ENCODE results near the gene SLC25A45. TPM values are rescaled to one million over a fixed set of nuclear protein-coding genes. Genes with fewer than 3 reads are reported as not detected.

The SLC25A45 gene
- total and polyA plus RNA-seq, 2 experiments from 2014 or later = 0.10 to 0.74 TPM

DNA sequence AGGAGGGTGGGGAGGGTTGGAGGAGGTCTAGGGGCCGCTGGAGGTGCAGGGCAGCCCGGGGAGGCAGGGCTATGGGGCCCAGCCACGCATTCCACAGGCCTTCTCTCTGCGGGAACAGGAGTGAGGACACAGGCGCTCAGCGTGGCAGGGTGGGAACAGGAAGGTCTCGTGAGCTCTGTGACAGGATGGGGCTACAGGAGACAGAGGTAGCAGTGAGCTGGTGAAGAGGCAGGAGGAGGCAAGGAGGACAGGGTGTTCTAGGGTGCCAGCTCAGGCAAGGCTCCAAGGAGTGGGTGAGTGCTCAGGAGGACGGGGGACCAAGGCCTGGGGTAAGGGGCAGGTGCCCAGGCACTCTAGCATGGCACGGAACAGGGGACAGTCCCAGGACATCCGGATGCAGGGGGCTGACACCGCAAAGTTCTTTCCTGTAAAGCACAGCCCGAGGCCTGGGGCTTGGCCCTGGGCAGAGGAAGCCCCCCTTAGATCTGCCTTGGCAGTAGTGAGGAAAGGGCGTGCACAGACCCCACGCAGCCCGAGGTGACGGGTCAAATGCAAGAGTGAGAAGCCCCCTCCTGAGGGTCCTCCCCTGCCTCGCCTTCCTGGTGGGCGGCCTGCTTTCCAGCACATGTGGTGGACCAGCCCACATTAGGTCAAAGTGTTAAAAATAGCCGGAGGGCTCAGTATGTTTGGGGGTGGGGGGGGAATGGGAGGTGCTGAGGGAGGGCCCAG is 35.4 kb upstream of the SLC25A45 start:
- H3K9me2 ChIP-seq (ENCODE audit: insufficient read depth) = no peaks in the 10 kb centered on the region
- H3K4me2 ChIP-seq = no peak overlapping the region
- H3K27me3 Mint-ChIP-seq (ENCODE audit: insufficient read depth, low read depth, poor library complexity) = peaks cover 35% of the 10 kb centered on the region
- no peak overlapping the region for H3K4me3 ChIP-seq
- peaks cover 62% of the 10 kb centered on the region for H3K4me1 Mint-ChIP-seq
- no peaks in the 10 kb centered on the region; the same call in 2 of the 3 replicates for H3K36me3 Mint-ChIP-seq (ENCODE audit: low read depth)
- no peak overlapping the region for H2AFZ ChIP-seq
- no peaks in the 10 kb centered on the region; the same call in 2 of the 3 replicates for H3K9me3 Mint-ChIP-seq
- no peak for ATAC-seq
- H3K27ac ChIP-seq (ENCODE audit: low read depth) = no peak overlapping the region
- peaks cover 29% of the 10 kb centered on the region for H3F3A ChIP-seq (replicated peaks; ENCODE audit: low read depth)
- peak overlapping the region; percentile 21; the same call in 1 of the 2 replicates for H3K27ac Mint-ChIP-seq
- no peaks in the 10 kb centered on the region for H3K27me3 ChIP-seq (ENCODE audit: insufficient read depth)
- no peaks in the 10 kb centered on the region for H3K36me3 ChIP-seq (ENCODE audit: insufficient read depth)
- no peak for DNase-seq (ENCODE audit: low spot score)
- H3K4me3 Mint-ChIP-seq = no peak overlapping the region
- H4K20me1 ChIP-seq (replicated peaks; ENCODE audit: insufficient read depth) = no peaks in the 10 kb centered on the region
- TF ChIP-seq, protein P1, sequence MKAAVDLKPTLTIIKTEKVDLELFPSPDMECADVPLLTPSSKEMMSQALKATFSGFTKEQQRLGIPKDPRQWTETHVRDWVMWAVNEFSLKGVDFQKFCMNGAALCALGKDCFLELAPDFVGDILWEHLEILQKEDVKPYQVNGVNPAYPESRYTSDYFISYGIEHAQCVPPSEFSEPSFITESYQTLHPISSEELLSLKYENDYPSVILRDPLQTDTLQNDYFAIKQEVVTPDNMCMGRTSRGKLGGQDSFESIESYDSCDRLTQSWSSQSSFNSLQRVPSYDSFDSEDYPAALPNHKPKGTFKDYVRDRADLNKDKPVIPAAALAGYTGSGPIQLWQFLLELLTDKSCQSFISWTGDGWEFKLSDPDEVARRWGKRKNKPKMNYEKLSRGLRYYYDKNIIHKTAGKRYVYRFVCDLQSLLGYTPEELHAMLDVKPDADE (IDR thresholded peaks at IDR 0.05) = no peak
- TF ChIP-seq NANOG (IDR thresholded peaks at IDR 0.05; ENCODE audit: borderline replicate concordance) = no peak
- no peak for TF ChIP-seq STAT1 (IDR thresholded peaks at IDR 0.05; ENCODE audit: unreplicated experiment)
- H3K4me1 ChIP-seq (ENCODE audit: insufficient read depth) = peaks cover 56% of the 10 kb centered on the region
- 0 out of 2 replicates have a peak, but pooled peaks cover 2% of the 10 kb centered on the region for H3K79me2 ChIP-seq (replicated peaks; ENCODE audit: insufficient read depth)

DNA sequence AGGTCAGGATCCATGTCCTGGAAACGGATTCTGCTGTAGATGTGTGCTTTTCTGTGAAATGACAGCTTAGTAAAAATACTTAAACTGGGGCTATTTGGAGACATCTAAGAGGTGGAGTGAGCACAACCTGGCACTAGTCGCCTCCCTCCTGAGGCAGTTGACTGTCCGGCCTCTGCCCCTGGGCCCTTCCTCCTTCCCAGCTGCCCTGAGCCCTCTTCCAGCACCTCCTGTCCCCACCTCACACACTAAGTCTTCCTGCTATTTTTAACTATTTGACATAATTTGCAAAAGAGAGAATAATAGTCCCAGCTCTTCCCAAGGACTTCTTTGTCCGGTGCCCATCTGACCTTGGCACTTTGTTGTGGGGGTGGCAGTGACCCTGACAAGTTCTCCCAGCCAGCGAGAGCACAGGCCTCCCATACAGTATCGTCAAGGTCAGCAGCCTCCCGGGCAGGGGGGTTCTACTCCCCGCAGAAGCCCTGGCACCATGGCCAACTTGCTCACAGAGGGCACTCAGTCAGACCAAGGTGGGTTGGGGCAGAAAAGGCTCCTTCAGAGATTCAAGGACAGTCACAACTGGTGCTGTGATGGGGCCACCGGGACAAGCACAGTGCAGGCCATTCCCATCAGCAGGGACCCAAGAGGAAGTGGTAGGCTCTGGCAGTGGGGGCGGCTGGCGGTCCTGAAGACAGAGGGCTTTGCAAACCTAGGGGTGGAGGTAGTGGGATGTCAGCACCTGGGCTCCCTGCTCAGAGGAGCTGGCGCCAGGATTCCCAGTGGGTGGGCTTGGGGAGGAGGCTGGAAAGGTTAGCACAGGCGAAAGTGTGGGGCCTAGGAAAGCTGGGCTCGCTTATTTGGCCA is 34.6 kb upstream of the SLC25A45 start:
- H3K4me3 ChIP-seq = peak overlapping the region; percentile 40; the same call in 1 of the 2 replicates
- H3K27ac Mint-ChIP-seq = peak overlapping the region; percentile 21; the same call in 1 of the 2 replicates
- TF ChIP-seq NANOG (IDR thresholded peaks at IDR 0.05; ENCODE audit: borderline replicate concordance) (no peak), ZNF331 (CRISPR knock-in tag; IDR thresholded peaks at IDR 0.05; ENCODE audit: low read depth) (no peak), STAT1 (IDR thresholded peaks at IDR 0.05; ENCODE audit: unreplicated experiment) (no peak), EZH2phosphoT487 (IDR thresholded peaks at IDR 0.05; ENCODE audit: unreplicated experiment) (no peak), JUNB (IDR thresholded peaks at IDR 0.05; ENCODE audit: unreplicated experiment) (no peak), ZNF114 (CRISPR knock-in tag; IDR thresholded peaks at IDR 0.05) (no peak), EZH2 (IDR thresholded peaks at IDR 0.05; ENCODE audit: low read depth, unreplicated experiment) (no peak)
- TF ChIP-seq, protein P1 (IDR thresholded peaks at IDR 0.05) = no peak
- TF ChIP-seq, protein P2, sequence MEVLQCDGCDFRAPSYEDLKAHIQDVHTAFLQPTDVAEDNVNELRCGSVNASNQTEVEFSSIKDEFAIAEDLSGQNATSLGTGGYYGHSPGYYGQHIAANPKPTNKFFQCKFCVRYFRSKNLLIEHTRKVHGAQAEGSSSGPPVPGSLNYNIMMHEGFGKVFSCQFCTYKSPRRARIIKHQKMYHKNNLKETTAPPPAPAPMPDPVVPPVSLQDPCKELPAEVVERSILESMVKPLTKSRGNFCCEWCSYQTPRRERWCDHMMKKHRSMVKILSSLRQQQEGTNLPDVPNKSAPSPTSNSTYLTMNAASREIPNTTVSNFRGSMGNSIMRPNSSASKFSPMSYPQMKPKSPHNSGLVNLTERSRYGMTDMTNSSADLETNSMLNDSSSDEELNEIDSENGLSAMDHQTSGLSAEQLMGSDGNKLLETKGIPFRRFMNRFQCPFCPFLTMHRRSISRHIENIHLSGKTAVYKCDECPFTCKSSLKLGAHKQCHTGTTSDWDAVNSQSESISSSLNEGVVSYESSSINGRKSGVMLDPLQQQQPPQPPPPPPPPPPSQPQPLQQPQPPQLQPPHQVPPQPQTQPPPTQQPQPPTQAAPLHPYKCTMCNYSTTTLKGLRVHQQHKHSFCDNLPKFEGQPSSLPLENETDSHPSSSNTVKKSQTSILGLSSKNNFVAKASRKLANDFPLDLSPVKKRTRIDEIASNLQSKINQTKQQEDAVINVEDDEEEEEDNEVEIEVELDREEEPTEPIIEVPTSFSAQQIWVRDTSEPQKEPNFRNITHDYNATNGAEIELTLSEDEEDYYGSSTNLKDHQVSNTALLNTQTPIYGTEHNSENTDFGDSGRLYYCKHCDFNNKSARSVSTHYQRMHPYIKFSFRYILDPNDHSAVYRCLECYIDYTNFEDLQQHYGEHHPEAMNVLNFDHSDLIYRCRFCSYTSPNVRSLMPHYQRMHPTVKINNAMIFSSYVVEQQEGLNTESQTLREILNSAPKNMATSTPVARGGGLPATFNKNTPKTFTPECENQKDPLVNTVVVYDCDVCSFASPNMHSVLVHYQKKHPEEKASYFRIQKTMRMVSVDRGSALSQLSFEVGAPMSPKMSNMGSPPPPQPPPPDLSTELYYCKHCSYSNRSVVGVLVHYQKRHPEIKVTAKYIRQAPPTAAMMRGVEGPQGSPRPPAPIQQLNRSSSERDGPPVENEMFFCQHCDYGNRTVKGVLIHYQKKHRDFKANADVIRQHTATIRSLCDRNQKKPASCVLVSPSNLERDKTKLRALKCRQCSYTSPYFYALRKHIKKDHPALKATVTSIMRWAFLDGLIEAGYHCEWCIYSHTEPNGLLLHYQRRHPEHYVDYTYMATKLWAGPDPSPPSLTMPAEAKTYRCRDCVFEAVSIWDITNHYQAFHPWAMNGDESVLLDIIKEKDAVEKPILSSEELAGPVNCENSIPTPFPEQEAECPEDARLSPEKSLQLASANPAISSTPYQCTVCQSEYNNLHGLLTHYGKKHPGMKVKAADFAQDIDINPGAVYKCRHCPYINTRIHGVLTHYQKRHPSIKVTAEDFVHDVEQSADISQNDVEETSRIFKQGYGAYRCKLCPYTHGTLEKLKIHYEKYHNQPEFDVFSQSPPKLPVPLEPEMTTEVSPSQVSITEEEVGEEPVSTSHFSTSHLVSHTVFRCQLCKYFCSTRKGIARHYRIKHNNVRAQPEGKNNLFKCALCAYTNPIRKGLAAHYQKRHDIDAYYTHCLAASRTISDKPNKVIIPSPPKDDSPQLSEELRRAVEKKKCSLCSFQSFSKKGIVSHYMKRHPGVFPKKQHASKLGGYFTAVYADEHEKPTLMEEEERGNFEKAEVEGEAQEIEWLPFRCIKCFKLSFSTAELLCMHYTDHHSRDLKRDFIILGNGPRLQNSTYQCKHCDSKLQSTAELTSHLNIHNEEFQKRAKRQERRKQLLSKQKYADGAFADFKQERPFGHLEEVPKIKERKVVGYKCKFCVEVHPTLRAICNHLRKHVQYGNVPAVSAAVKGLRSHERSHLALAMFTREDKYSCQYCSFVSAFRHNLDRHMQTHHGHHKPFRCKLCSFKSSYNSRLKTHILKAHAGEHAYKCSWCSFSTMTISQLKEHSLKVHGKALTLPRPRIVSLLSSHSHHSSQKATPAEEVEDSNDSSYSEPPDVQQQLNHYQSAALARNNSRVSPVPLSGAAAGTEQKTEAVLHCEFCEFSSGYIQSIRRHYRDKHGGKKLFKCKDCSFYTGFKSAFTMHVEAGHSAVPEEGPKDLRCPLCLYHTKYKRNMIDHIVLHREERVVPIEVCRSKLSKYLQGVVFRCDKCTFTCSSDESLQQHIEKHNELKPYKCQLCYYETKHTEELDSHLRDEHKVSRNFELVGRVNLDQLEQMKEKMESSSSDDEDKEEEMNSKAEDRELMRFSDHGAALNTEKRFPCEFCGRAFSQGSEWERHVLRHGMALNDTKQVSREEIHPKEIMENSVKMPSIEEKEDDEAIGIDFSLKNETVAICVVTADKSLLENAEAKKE (CRISPR knock-in tag; IDR thresholded peaks at IDR 0.05) = no peak

More for the DNA sequence above, 34.6 kb upstream of the SLC25A45 start:
- Histone ChIP-seq H3K27me3 (ENCODE audit: insufficient read depth) (no peaks in the 10 kb centered on the region), H3K4me2 (peak overlapping the region; percentile 74), H4K20me1 (replicated peaks; ENCODE audit: insufficient read depth) (no peaks in the 10 kb centered on the region), H3K9me2 (ENCODE audit: insufficient read depth) (no peaks in the 10 kb centered on the region), H3F3A (replicated peaks; ENCODE audit: low read depth) (peaks cover 28% of the 10 kb centered on the region), H3K79me2 (replicated peaks; ENCODE audit: insufficient read depth) (0 out of 2 replicates have a peak, but pooled peaks cover 2% of the 10 kb centered on the region), H3K4me1 (ENCODE audit: insufficient read depth) (peaks cover 53% of the 10 kb centered on the region), H3K36me3 (ENCODE audit: insufficient read depth) (no peaks in the 10 kb centered on the region), H2AFZ (peak overlapping the region; percentile 91; the same call in 1 of the 2 replicates), H3K27ac (ENCODE audit: low read depth) (no peak overlapping the region)
- Mint-ChIP-seq H3K4me3 (peak overlapping the region; percentile 1; the same call in 1 of the 3 replicates), H3K36me3 (ENCODE audit: low read depth) (no peaks in the 10 kb centered on the region; the same call in 2 of the 3 replicates), H3K4me1 (peaks cover 57% of the 10 kb centered on the region), H3K27me3 (ENCODE audit: insufficient read depth, low read depth, poor library complexity) (peaks cover 29% of the 10 kb centered on the region), H3K9me3 (no peaks in the 10 kb centered on the region)
- ATAC-seq (no peak), DNase-seq (ENCODE audit: low spot score) (no peak)

All from GM23338 (cell line).